SK-N-SH (cell line): ENCODE results near the gene GRB10. TPM values are rescaled to one million over a fixed set of nuclear protein-coding genes. Genes with fewer than 3 reads are reported as not detected.

Source experiments
- CTCF ChIA-PET: fragments of 300-600, 350-600 bp; formaldehyde crosslinking; extraction: SDS; loops from one replicate; lab custom pipeline; 2021; lab: Yijun Ruan, JAX
- POLR2A ChIA-PET: fragments of 350-600 bp; sonication (Branson Sonifier 250); formaldehyde crosslinking; extraction: SDS; loops from one replicate; lab custom pipeline; 2020; ENCODE audit warnings: antibody characterized with exemption, inconsistent platforms; lab: Yijun Ruan, JAX
- DNase-seq: peaks from one replicate; pipeline ENCODE4 v3.0.0; 2012
- H2AFZ ChIP-seq: fragments of 200-600 bp; sonication (generic); 2 replicates; pipeline ENCODE4 v1.8.1; 2016; ENCODE audit warnings: antibody characterized with exemption, mild to moderate bottlenecking, low read depth
- H3F3A ChIP-seq: fragments of 200-600 bp; sonication (generic); replicated peaks from 2 replicates; pipeline ENCODE3; 2016; ENCODE audit warnings: antibody characterized with exemption, mild to moderate bottlenecking; ENCODE audit not compliant: insufficient read depth
- H3K27ac ChIP-seq, 2 experiments: fragments of 200-500 bp in 1 of 2; fragments of 200-600 bp in 1 of 2; sonication (Bioruptor generic) in 1 of 2; sonication (generic), shearing (Covaris generic) in 1 of 2; 2 replicates each; pipeline versions ENCODE4 v1.5.1 to v1.6.1; 2014 to 2016; ENCODE audit warnings: low read depth in 2 of 2, inconsistent platforms in 1 of 2, low read length in 1 of 2, mild to moderate bottlenecking in 1 of 2, mixed read lengths in 1 of 2
- H3K27me3 ChIP-seq: fragments of 200-600 bp; sonication (generic), shearing (Covaris generic); 2 replicates; pipeline ENCODE4 v1.6.1; 2016; ENCODE audit warnings: mixed run types; ENCODE audit not compliant: insufficient read depth
- H3K36me3 ChIP-seq, 2 experiments: fragments of 200-500 bp in 1 of 2; fragments of 200-600 bp in 1 of 2; sonication (Bioruptor generic) in 1 of 2; sonication (generic) in 1 of 2; replicated peaks in 1 of 2; 2 replicates each; pipeline versions ENCODE3 to v1.5.1; 2014 to 2016; ENCODE audit warnings: low read length in 1 of 2, mild to moderate bottlenecking in 1 of 2; ENCODE audit not compliant: insufficient read depth in 2 of 2, control insufficient read depth in 1 of 2
- H3K4me1 ChIP-seq, 2 experiments: fragments of 200-500 bp in 1 of 2; fragments of 200-600 bp in 1 of 2; sonication (Bioruptor generic) in 1 of 2; sonication (generic), shearing (Covaris generic) in 1 of 2; 2 replicates each; pipeline versions ENCODE4 v1.5.1 to v1.6.1; 2014 to 2016; ENCODE audit warnings: low read depth in 1 of 2, low read length in 1 of 2, mixed run types in 1 of 2; ENCODE audit not compliant: insufficient read depth in 2 of 2, control insufficient read depth in 1 of 2
- H3K4me2 ChIP-seq: fragments of 200-600 bp; sonication (generic), shearing (Covaris generic); 2 replicates; pipeline ENCODE4 v1.6.1; 2017; ENCODE audit warnings: mixed run types
- H3K4me3 ChIP-seq, 2 experiments: fragments of 200-500 bp in 1 of 2; fragments of 200-600 bp in 1 of 2; sonication (Bioruptor generic) in 1 of 2; sonication (generic), shearing (Covaris generic) in 1 of 2; 2 replicates each; pipeline versions ENCODE4 v1.5.1 to v1.8.1; 2014 to 2016; ENCODE audit warnings: low read depth in 2 of 2, inconsistent platforms in 1 of 2, low read length in 1 of 2, mild to moderate bottlenecking in 1 of 2, mixed read lengths in 1 of 2, moderate library complexity in 1 of 2
- H3K79me2 ChIP-seq: fragments of 200-600 bp; sonication (generic); 2 replicates; pipeline ENCODE4 v1.8.1; 2017; ENCODE audit warnings: mild to moderate bottlenecking; ENCODE audit not compliant: insufficient read depth
- H3K9ac ChIP-seq: fragments of 200-600 bp; sonication (generic); 2 replicates; pipeline ENCODE4 v1.6.1; 2017; ENCODE audit warnings: mixed run types
- H3K9me2 ChIP-seq: fragments of 200-600 bp; sonication (generic); 2 replicates; pipeline ENCODE4 v1.6.1; 2017; ENCODE audit warnings: mixed run types
- H3K9me3 ChIP-seq: fragments of 200-600 bp; sonication (generic); 2 replicates; pipeline ENCODE4 v1.6.1; 2017; ENCODE audit warnings: mixed run types, mild to moderate bottlenecking, moderate library complexity
- H4K20me1 ChIP-seq: fragments of 200-600 bp; sonication (generic); 2 replicates; pipeline ENCODE4 v1.6.1; 2017; ENCODE audit warnings: mild to moderate bottlenecking, mixed run types; ENCODE audit not compliant: insufficient read depth
- CHD2 ChIP-seq: fragments of 150-350 bp; IDR thresholded peaks from 2 replicates; pipeline ENCODE4 v1.6.1; 2018; ENCODE audit warnings: low read length; ENCODE audit not compliant: partially characterized antibody
- FOSL2 ChIP-seq: IDR thresholded peaks from 2 replicates; pipeline ENCODE4 v1.4.0; 2012; ENCODE audit warnings: low read depth, mild to moderate bottlenecking, moderate library complexity, borderline replicate concordance
- FOXJ3 ChIP-seq: sonication (generic); formaldehyde crosslinking; IDR thresholded peaks from 2 replicates; pipeline ENCODE4 v1.5.1; 2020; ENCODE audit warnings: mild to moderate bottlenecking, missing genetic modification reagents
- GATA2 ChIP-seq: sonication (generic); formaldehyde crosslinking; IDR thresholded peaks from 2 replicates; pipeline ENCODE4 v1.5.0; 2020; ENCODE audit warnings: mild to moderate bottlenecking, missing genetic modification reagents
- JUND ChIP-seq: IDR thresholded peaks from 2 replicates; pipeline ENCODE4 v1.4.0; 2012
- MXI1 ChIP-seq: IDR thresholded peaks from 2 replicates; pipeline ENCODE4 v1.6.1; 2012; ENCODE audit warnings: mild to moderate bottlenecking, low read depth, low read length, improper control_type of control experiment
- NRF1 ChIP-seq: IDR thresholded peaks from 2 replicates; pipeline ENCODE4 v1.6.1; 2012; ENCODE audit warnings: low read depth, mild to moderate bottlenecking, low read length
- RAD21 ChIP-seq: IDR thresholded peaks from 2 replicates; pipeline ENCODE4 v1.6.1; 2012; ENCODE audit warnings: mild to moderate bottlenecking, low read length
- RCOR1 ChIP-seq: fragments of 150-350 bp; IDR thresholded peaks from 2 replicates; pipeline ENCODE4 v1.6.1; 2017; ENCODE audit warnings: antibody characterized with exemption, low read length
- RFX5 ChIP-seq: IDR thresholded peaks from 2 replicates; pipeline ENCODE4 v1.6.1; 2012; ENCODE audit warnings: mild to moderate bottlenecking, improper control_type of control experiment, low read length
- RXRA ChIP-seq: IDR thresholded peaks from 2 replicates; pipeline ENCODE4 v1.4.0; 2012; ENCODE audit warnings: low read depth, mild to moderate bottlenecking, borderline replicate concordance
- TAF1 ChIP-seq: IDR thresholded peaks from 2 replicates; pipeline ENCODE4 v1.6.1; 2012; ENCODE audit warnings: low read depth, mild to moderate bottlenecking, low read length, moderate library complexity, borderline replicate concordance
- TCF12 ChIP-seq: IDR thresholded peaks from 2 replicates; pipeline ENCODE4 v1.4.0; 2012
- WGBS: methylation state at CpG from one replicate; pipeline ENCODE4 v1.1.6; 2017; ENCODE audit warnings: low lambda C conversion rate; 5-methylcytosine and 5-hydroxymethylcytosine counted together
- polyA plus RNA-seq, 3 experiments: library from polyadenylated mRNA; depleted of rRNA; stranded (reverse); fragments of >200 nt; gene quantifications; 2 replicates each; pipeline ENCODE4 v1.2.3, GENCODE V29; 2012
- TF ChIP-seq, protein P1 (sequence below): IDR thresholded peaks from 2 replicates; pipeline ENCODE4 v1.4.0; 2012; ENCODE audit warnings: low read depth, borderline replicate concordance
- TF ChIP-seq, protein P2 (sequence below): fragments of 200-600 bp; sonication (generic); IDR thresholded peaks from 2 replicates; pipeline ENCODE4 v1.6.1; 2017; ENCODE audit warnings: antibody characterized with exemption, mild to moderate bottlenecking, moderate library complexity
- TF ChIP-seq, protein P3 (sequence below): fragments of 150-350 bp; IDR thresholded peaks from 2 replicates; pipeline ENCODE4 v1.6.1; 2016; ENCODE audit warnings: mild to moderate bottlenecking, low read depth, low read length
- TF ChIP-seq, protein P4 (sequence below): IDR thresholded peaks from 2 replicates; pipeline ENCODE4; 2012
- TF ChIP-seq, protein P5 (sequence below): IDR thresholded peaks from 2 replicates; pipeline ENCODE4 v1.4.0; 2012; ENCODE audit warnings: low read depth

GRB10 gene
- polyA plus RNA-seq, 1 of the 3 experiments (the other 2 are of a cell fraction), result 5.1 TPM

DNA sequence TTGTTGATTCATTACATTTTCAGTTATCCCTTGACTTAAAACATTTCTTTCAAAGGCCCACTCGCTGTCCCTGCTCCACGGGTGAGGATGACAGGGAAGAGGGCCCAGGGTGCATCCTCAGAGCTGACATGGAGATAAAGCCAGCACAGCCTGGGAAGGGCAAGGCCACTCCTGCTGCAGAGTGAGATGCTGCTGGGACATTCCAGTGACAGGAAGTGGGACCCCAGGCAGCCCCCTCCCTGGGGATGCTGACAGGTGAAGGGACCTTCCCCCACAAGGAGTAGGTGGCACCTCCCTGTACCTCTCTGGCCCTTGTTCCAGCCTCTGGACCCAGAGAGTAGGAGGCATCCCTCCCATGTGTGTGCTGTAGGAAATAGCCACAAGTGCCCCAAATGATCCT lies 119.7 kb downstream of the GRB10 start:
- H3K4me2 ChIP-seq, result no peak overlapping the region
- no peaks in the 10 kb centered on the region for H3K27me3 ChIP-seq
- H3F3A ChIP-seq, result no peaks in the 10 kb centered on the region
- no peak overlapping the region for H3K27ac ChIP-seq
- peaks cover 74% of the 10 kb centered on the region for H4K20me1 ChIP-seq
- peaks cover 23% of the 10 kb centered on the region; the same call in 1 of the 2 replicates for H3K79me2 ChIP-seq
- H3K9ac ChIP-seq, result no peak overlapping the region
- H3K36me3 ChIP-seq, result peaks cover 0 to 13% of the 10 kb centered on the region in 2 experiments
- H3K4me1 ChIP-seq, result peaks cover 8 to 13% of the 10 kb centered on the region in 2 experiments; a peak in 3 of 4 replicates
- POLR2A ChIA-PET, result no interaction called here
- H3K4me3 ChIP-seq, result no peak overlapping the region
- 66% methylated on average over 2 of the region's 2 CpGs for WGBS
- H3K9me2 ChIP-seq, result no peaks in the 10 kb centered on the region
- no peak for DNase-seq
- TF ChIP-seq, protein P1, sequence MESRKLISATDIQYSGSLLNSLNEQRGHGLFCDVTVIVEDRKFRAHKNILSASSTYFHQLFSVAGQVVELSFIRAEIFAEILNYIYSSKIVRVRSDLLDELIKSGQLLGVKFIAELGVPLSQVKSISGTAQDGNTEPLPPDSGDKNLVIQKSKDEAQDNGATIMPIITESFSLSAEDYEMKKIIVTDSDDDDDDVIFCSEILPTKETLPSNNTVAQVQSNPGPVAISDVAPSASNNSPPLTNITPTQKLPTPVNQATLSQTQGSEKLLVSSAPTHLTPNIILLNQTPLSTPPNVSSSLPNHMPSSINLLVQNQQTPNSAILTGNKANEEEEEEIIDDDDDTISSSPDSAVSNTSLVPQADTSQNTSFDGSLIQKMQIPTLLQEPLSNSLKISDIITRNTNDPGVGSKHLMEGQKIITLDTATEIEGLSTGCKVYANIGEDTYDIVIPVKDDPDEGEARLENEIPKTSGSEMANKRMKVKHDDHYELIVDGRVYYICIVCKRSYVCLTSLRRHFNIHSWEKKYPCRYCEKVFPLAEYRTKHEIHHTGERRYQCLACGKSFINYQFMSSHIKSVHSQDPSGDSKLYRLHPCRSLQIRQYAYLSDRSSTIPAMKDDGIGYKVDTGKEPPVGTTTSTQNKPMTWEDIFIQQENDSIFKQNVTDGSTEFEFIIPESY, result no peak
- TF ChIP-seq RFX5 (no peak), CHD2 (no peak), RAD21 (no peak), FOXJ3 (no peak)
- H3K9me3 ChIP-seq, result no peaks in the 10 kb centered on the region
- H2AFZ ChIP-seq, result no peak overlapping the region
- CTCF ChIA-PET, result interaction anchor here (0.7 to 2.5 kb wide), 8 partner anchors 8 to 458 kb away, joined by 3 to 8 read pairs (median 4); no protein-coding TSS in a partner anchor

DNA sequence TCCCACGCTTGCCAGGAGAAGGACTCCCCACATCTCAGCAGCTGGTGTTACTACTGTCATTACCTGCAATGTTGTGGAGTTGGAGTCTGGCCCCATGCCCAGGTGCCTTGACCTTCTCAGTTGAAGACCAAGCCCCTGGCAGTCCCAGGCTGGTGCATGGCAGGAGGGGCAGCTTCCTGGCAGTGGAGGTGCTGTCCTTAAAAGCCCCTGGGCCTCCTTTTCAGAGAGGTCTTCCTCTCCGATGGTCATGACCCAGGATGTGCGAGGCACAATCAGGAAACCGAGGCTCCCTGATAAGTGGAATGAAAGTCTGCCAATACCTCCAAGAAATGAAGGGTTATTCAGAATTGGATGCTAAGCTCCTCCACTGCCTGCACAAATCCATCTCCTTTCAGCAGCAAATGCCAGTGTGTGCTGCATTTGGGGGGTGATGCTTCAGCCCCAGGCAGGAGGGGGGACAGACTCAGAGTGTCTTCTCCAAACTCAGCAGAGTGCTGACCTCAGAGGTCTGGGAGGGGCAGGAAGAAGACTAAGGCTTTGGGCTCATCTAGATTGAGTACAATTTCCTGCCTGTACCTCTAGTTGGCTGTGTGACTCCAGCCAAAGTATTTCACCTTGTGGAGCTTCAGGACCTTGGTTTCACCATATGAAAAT lies 120.5 kb downstream of the GRB10 start:
- TF ChIP-seq RCOR1 (no peak), TCF12 (no peak), FOXJ3 (no peak), GATA2 (CRISPR knock-in tag) (no peak), RXRA (no peak), TAF1 (no peak), JUND (no peak), MXI1 (no peak), RFX5 (no peak), CHD2 (no peak), FOSL2 (no peak), NRF1 (no peak)
- TF ChIP-seq, protein P2, sequence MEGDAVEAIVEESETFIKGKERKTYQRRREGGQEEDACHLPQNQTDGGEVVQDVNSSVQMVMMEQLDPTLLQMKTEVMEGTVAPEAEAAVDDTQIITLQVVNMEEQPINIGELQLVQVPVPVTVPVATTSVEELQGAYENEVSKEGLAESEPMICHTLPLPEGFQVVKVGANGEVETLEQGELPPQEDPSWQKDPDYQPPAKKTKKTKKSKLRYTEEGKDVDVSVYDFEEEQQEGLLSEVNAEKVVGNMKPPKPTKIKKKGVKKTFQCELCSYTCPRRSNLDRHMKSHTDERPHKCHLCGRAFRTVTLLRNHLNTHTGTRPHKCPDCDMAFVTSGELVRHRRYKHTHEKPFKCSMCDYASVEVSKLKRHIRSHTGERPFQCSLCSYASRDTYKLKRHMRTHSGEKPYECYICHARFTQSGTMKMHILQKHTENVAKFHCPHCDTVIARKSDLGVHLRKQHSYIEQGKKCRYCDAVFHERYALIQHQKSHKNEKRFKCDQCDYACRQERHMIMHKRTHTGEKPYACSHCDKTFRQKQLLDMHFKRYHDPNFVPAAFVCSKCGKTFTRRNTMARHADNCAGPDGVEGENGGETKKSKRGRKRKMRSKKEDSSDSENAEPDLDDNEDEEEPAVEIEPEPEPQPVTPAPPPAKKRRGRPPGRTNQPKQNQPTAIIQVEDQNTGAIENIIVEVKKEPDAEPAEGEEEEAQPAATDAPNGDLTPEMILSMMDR, result no peak
- TF ChIP-seq, protein P1, result no peak
- TF ChIP-seq, protein P3, sequence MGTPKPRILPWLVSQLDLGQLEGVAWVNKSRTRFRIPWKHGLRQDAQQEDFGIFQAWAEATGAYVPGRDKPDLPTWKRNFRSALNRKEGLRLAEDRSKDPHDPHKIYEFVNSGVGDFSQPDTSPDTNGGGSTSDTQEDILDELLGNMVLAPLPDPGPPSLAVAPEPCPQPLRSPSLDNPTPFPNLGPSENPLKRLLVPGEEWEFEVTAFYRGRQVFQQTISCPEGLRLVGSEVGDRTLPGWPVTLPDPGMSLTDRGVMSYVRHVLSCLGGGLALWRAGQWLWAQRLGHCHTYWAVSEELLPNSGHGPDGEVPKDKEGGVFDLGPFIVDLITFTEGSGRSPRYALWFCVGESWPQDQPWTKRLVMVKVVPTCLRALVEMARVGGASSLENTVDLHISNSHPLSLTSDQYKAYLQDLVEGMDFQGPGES, result no peak
- TF ChIP-seq, protein P4, sequence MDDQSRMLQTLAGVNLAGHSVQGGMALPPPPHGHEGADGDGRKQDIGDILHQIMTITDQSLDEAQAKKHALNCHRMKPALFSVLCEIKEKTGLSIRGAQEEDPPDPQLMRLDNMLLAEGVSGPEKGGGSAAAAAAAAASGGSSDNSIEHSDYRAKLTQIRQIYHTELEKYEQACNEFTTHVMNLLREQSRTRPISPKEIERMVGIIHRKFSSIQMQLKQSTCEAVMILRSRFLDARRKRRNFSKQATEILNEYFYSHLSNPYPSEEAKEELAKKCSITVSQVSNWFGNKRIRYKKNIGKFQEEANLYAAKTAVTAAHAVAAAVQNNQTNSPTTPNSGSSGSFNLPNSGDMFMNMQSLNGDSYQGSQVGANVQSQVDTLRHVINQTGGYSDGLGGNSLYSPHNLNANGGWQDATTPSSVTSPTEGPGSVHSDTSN, result no peak
- TF ChIP-seq, protein P5, sequence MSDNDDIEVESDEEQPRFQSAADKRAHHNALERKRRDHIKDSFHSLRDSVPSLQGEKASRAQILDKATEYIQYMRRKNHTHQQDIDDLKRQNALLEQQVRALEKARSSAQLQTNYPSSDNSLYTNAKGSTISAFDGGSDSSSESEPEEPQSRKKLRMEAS, result no peak
- Histone ChIP-seq H3K9me2 (no peaks in the 10 kb centered on the region), H2AFZ (no peak overlapping the region), H4K20me1 (peaks cover 69% of the 10 kb centered on the region), H3K9ac (no peak overlapping the region), H3K4me1 (peaks cover 8 to 13% of the 10 kb centered on the region in 2 experiments; a peak in 3 of 4 replicates), H3K36me3 (peaks cover 0 to 13% of the 10 kb centered on the region in 2 experiments), H3K27me3 (no peaks in the 10 kb centered on the region), H3F3A (no peaks in the 10 kb centered on the region), H3K79me2 (peaks cover 19% of the 10 kb centered on the region; the same call in 1 of the 2 replicates), H3K27ac (no peak overlapping the region), H3K4me2 (no peak overlapping the region), H3K4me3 (no peak overlapping the region), H3K9me3 (no peaks in the 10 kb centered on the region)
- CTCF ChIA-PET, result interaction anchor here (0.7 to 2.5 kb wide), 8 partner anchors 9 to 244 kb away, joined by 3 to 8 read pairs (median 4); no protein-coding TSS in a partner anchor
- 61% methylated on average over 4 of the region's 4 CpGs for WGBS
- POLR2A ChIA-PET, result no interaction called here
- DNase-seq, result no peak
